ENCODE results near the gene GALNT9. TPM values are rescaled to one million over a fixed set of nuclear protein-coding genes. Genes with fewer than 3 reads are reported as not detected.
"Not testable (repeated sequence)": the region's sequence is repeated elsewhere in the genome, so short reads cannot be mapped to it uniquely, and the experiment has no call there.

GALNT9 gene
- total RNA-seq, 1 experiment from 2014 or later: not detected

- no peak for DNase-seq (ENCODE audit: low read depth, low spot score)
- in situ Hi-C loops (cut with HindIII; ENCODE audit: low pct_unique_long_range_greater_than_20kb, low sequenced_read_pairs): no loop called here
Measured at GRCh38 chr12:132307976-132308852, 21.2 kb downstream of the GALNT9 start.

DNA sequence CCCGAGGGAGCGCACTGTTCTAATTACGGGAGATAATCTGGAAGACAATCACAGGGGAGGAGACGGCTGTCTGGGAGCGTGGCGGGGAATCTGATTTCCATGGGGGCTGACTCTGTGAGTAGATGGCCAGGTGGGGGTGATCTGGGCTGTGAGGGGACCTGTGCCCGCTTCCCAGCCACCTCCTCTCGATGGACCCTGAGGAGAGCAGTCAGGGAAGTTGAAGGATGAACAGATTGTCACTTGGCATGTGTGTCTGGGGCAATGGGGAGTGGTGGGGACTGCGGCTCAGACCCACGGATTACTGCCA, 22.6 kb downstream of the GALNT9 start:
- no peak for DNase-seq (ENCODE audit: low read depth, low spot score)
- in situ Hi-C loops (cut with HindIII; ENCODE audit: low pct_unique_long_range_greater_than_20kb, low sequenced_read_pairs): no loop called here

- DNase-seq (ENCODE audit: low read depth, low spot score): no peak
- in situ Hi-C loops (cut with HindIII; ENCODE audit: low pct_unique_long_range_greater_than_20kb, low sequenced_read_pairs): no loop called here
Measured at GRCh38 chr12:132305991-132306884, 23.2 kb downstream of the GALNT9 start.

DNA sequence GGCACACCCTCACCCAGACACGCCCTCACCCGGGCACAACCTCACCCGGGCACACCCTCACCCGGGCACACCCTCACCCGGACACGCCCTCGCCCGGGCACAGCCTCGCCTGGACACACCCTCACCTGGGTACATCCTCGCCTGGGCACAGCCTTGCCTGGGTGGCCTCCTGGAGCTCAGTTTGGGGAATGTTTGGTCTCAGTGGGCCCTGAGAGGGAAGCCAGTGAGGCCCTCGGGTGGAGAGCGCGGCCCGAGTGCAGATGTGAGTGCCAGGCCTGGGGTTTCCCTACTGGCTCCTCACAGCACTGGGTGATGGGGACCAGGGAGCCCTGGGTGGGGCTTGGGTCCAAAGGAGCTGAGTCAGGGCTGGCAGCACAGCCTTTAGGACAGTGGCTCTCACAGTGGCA, 23.8 kb downstream of the GALNT9 start:
- in situ Hi-C loops (cut with HindIII; ENCODE audit: low pct_unique_long_range_greater_than_20kb, low sequenced_read_pairs): no loop called here
- DNase-seq (ENCODE audit: low read depth, low spot score): no peak

- DNase-seq (ENCODE audit: low read depth, low spot score); in situ Hi-C loops (cut with HindIII; ENCODE audit: low pct_unique_long_range_greater_than_20kb, low sequenced_read_pairs): not testable (repeated sequence)
Measured at GRCh38 chr12:132304866-132305265, 24.5 kb downstream of the GALNT9 start.

DNA sequence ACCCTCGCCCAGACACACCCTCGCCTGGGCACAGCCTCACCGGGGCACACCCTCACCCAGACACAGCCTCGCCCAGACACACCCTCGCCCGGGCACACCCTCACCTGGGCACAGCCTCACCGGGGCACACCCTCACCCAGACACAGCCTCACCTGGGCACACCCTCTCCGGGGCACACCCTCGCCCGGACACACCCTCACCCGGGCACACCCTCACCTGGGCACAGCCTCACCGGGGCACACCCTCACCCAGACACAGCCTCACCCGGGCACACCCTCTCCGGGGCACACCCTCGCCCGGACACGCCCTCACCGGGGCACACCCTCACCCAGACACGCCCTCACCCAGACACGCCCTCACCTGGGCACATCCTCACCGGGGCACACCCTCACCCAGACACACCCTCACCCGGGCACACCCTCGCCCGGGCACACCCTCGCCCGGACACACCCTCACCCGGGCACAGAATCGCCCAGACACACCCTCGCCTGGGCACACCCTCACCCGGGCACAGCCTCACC, 25.5 kb downstream of the GALNT9 start:
- DNase-seq (ENCODE audit: low read depth, low spot score); in situ Hi-C loops (cut with HindIII; ENCODE audit: low pct_unique_long_range_greater_than_20kb, low sequenced_read_pairs): not testable (repeated sequence)

GRCh38 chr12:132302466-132303358, 26.7 kb downstream of the GALNT9 start:
- no peak for DNase-seq (ENCODE audit: low read depth, low spot score)
- in situ Hi-C loops (cut with HindIII; ENCODE audit: low pct_unique_long_range_greater_than_20kb, low sequenced_read_pairs): no loop called here

- in situ Hi-C loops (cut with HindIII; ENCODE audit: low pct_unique_long_range_greater_than_20kb, low sequenced_read_pairs): no loop called here
- DNase-seq (ENCODE audit: low read depth, low spot score): no peak
Measured at GRCh38 chr12:132300789-132301722, 28.3 kb downstream of the GALNT9 start.

GRCh38 chr12:132296063-132296462, 33.3 kb downstream of the GALNT9 start:
- DNase-seq (ENCODE audit: low read depth, low spot score): no peak
- in situ Hi-C loops (cut with HindIII; ENCODE audit: low pct_unique_long_range_greater_than_20kb, low sequenced_read_pairs): no loop called here

DNA sequence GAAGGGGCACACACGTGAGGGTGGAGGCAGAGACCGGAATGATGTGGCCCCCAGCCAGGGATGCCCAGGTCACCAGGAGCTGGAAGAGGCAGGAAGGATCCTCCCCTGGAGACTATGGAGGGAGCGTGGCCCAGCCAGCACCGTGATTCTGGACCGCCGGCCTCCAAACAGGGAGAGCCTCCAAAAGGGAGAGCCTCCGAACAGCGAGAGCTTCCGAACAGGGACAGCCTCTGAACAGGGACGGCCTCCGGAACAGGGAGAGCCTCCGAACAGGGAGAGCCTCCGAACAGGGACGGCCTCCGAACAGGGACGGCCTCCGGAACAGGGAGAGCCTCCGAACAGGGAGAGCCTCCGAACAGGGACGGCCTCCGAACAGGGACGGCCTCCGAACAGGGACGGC, 33.8 kb downstream of the GALNT9 start:
- DNase-seq (ENCODE audit: low read depth, low spot score); in situ Hi-C loops (cut with HindIII; ENCODE audit: low pct_unique_long_range_greater_than_20kb, low sequenced_read_pairs): not testable (repeated sequence)

- in situ Hi-C loops (cut with HindIII; ENCODE audit: low pct_unique_long_range_greater_than_20kb, low sequenced_read_pairs): no loop called here
Measured at GRCh38 chr12:132295101-132295526, 34.3 kb downstream of the GALNT9 start.

GRCh38 chr12:132294121-132295034, 35.0 kb downstream of the GALNT9 start:
- in situ Hi-C loops (cut with HindIII; ENCODE audit: low pct_unique_long_range_greater_than_20kb, low sequenced_read_pairs): no loop called here
- DNase-seq (ENCODE audit: low read depth, low spot score): no peak

More at GRCh38 chr12:132295101-132295526, 34.3 kb downstream of the GALNT9 start:
- no peak for DNase-seq (ENCODE audit: low read depth, low spot score)

- no peak for DNase-seq (ENCODE audit: low read depth, low spot score)
- in situ Hi-C loops (cut with HindIII; ENCODE audit: low pct_unique_long_range_greater_than_20kb, low sequenced_read_pairs): no loop called here
Measured at GRCh38 chr12:132292328-132293319, 36.8 kb downstream of the GALNT9 start.

DNA sequence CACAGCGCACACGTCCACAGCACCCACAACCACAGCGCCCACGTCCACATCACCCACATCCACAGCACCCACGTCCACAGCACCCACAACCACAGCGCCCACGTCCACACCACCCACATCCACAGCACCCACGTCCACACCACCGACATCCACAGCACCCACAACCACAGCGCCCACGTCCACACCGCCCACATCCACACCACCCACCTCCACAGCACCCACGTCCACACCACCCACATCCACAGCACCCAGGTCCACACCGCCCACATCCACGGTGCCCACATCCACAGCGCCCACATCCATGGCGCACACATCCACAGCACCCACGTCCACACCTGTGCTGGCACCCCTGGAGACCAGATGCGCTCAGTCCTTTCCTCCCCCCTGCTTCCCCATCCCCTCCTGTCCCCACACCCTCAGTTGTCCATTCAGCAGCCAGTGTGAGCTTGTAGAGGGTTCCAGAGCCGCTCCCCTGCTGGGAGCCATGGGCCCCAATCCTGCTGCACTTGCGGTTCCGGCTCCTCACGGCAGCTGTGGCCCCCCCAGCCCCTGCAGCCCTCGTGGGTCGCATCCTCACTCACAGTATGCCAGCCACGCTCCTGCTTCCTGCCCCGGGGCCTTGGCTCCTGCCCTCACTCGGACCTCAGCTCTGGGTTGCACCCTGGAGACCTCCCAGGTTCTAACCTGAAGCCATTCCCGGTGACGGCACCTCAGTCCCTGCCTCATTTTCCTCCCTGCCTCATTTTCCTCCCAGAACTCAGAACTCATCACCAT, 37.8 kb downstream of the GALNT9 start:
- in situ Hi-C loops (cut with HindIII; ENCODE audit: low pct_unique_long_range_greater_than_20kb, low sequenced_read_pairs): no loop called here
- no peak for DNase-seq (ENCODE audit: low read depth, low spot score)

Data from SK-MEL-5 (cell line).